Subcutaneous adipose tissue (tissue), 4 donors: ENCODE results near the gene TM4SF4. TPM values are rescaled to one million over a fixed set of nuclear protein-coding genes. Genes with fewer than 3 reads are reported as not detected.

Source experiments
- small RNA-seq: library from RNA; depleted of rRNA; stranded (forward); fragments of <200 nt; gene quantifications from one replicate; pipeline ENCODE3, GENCODE V24; 2016
- total RNA-seq, 4 donors: library from RNA; depleted of rRNA; stranded (reverse); fragments of >200 nt; gene quantifications; one replicate each; pipeline ENCODE4 v1.1.0, GENCODE V29; 2016

TM4SF4 gene
- total RNA-seq, 4 donors from 2014 or later = not detected

Small RNAs within 50 kb of the gene (small RNA-seq; reads per million reads assigned to genes)
- not detected for gene AC108751.2
- gene RNU6-1098P = not detected

Other genes starting within 250 kb of the TM4SF4 start
- gene TM4SF18, start 141.1 kb upstream of the TM4SF4 start, total RNA-seq = 10 to 100 TPM in 2 of 4 donors, 1 to 10 TPM in 2; 4.4 to 30.0 (median 13.3) TPM
- 100 to 1,000 TPM in 1 of 4 donors, 10 to 100 TPM in 3; 50.6 to 142 (median 73.8) TPM for gene TM4SF1, start 97.0 kb upstream of the TM4SF4 start, total RNA-seq
- gene WWTR1, start 183.3 kb downstream of the TM4SF4 start, total RNA-seq = 10 to 100 TPM; 47.9 to 89.3 (median 62.4) TPM